HG03354 (cell line): ENCODE measurements around the gene DERL2.
A peak's percentile ranks its signal among the peaks of the same experiment; 100 is the strongest.

ENCODE experiments used
- ATAC-seq: cut with Tn5 transposase; IDR thresholded peaks from one replicate; pipeline ENCODE4 v1.9.1; 2021; ENCODE audit warnings: mild to moderate bottlenecking; ENCODE audit not compliant: unreplicated experiment, poor library complexity, severe bottlenecking

The DERL2 gene

DNA sequence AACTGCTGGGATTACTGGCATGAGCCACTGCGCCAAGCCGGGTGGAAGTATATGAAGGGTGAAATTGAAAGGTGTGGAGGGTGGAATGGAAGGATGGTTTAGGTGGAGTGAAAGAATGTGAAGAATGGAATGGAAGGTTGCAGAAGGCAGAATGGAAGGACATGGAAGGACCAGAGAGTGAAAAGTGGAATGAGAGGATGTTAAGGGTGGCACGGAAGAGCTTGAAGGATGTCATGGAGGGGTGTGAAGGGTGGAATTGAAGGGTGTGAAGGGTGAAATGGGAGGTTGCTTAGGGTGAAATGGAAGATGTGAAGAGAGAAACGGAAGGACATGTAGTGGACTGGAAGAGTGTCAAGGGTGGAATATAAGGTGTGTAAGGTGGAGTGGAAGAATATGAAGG, 16.6 kb upstream of the DERL2 start:
- no peak for ATAC-seq

DNA sequence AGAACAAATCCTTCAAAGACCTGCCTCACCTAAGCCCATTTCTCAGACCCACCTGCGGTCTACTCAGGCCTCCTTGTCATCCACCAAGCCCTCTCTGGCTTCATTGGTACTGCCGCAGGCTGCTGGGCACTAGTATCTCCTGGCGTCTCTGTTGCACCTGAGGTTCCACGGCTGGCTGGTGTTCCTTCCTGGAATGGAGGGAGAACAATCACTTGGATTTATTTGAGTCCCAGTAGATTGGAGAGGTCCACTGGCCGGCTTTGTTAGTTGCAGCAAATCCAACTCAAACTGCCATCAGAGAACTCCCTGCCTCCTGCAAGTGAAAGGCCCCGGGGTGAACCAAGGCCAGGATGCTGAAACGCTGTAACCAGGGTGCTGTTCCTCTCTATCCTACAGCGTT, 15.7 kb upstream of the DERL2 start:
- no peak for ATAC-seq

DNA sequence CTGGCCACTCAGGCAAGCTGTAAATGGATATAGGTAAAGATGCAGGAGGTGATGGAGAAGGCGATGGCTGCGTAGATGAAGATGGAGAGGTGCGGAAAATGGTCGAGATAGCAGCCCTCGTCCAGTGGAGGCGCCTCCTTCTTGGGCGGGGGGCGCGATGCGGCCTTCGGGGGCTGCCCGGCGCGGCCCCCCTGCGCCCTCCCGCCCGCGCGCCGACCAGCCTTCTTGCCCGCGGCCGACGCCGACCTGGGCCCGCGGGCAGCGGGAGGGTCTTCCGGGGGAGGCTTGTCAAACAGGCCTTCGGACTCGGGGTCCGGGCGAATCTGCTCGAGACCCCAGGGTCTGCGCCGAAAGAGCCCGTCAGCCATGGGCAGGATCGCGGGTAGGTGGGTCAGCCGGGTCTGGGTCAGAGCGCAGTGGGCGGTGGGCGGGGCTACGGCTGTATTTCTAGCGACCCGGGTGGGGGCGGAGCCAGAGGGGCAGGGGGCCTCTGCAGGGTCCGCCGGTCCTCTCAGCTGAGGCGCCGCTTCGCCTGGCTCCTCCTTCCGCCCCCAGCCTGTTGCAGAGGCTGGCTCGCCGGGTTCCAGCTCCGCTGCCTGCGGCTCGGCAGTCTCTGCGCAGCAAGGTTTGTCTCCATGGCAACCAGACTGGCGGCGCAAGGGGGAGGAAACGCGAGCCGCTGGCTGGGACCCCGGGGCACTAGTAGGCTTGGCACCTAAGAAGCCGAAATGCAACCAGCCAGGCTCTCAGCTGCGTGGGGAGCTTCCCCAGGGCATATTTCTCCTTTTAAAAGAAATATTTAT, 14.8 kb upstream of the DERL2 start:
- ATAC-seq, result peak; percentile 63

DNA sequence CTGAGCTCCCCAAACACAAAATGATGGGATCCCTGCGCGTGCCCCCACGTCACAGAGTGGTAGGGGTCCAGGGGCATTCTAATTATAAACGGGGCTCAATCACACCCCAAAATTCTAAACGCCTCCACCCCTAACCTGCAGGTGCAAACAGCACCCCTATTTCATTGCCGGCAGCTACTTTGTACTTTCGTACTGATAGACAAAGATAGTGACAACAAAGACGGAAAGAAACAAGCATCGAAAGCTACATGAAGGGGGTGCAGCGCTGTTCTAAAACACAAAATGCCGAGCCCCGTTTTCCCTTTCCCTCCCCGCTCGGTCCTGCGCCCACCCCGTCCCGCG, 14.2 kb upstream of the DERL2 start:
- no peak for ATAC-seq

DNA sequence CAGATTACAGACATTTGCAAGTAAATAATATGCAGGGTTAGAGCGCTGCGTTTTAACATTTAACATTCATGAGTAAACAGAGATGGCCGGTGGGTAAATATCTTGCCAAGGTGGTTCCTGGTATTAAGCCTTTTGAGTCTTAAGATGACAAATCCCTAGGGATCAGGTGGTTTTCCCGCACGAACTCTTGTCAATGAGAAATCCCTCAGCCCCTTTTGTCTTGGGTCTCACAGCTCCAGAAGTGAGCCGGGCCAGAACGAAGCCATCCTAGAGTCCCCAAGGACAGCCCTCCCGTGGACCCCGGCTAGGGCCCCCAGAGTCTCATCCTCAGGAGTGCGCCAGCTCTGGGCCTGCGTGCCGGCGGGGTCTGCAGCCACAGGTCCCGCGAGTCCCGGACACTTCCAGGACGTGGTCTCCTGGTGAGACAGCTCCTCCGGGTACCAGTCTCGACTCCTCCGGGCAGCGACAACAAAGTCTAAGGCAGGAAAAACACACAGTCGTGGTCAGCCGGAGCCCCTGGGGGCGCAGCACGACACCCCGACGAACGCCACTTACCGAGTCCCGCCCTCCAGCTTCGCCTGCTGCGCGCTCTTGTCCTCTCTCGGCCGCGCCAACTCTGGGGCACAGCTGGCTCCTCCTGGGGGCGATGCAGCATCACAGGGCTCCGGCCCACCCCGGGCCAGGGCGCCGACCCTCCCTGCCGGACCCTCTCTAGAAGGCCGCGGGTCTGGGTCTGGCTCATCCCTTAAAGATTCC, 13.7 kb upstream of the DERL2 start:
- no peak for ATAC-seq

DNA sequence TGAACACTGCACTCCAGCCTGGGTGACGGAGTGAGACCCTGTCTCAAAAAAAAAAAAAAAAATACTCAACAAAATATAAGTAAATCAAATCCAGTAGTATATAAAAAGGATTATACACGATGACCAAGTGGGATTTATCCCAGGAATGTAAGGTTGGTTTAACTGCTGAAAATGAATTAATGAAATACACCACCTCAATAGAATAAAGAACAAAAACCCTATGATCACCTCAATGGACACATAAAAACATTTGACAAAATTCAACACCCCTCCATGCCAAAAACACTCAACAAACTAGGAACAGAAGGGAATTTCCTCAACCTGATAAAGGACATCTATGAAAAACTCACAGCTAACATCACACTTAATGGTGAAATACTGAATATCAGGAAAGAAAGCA, 7.0 kb upstream of the DERL2 start:
- ATAC-seq, result no peak

DNA sequence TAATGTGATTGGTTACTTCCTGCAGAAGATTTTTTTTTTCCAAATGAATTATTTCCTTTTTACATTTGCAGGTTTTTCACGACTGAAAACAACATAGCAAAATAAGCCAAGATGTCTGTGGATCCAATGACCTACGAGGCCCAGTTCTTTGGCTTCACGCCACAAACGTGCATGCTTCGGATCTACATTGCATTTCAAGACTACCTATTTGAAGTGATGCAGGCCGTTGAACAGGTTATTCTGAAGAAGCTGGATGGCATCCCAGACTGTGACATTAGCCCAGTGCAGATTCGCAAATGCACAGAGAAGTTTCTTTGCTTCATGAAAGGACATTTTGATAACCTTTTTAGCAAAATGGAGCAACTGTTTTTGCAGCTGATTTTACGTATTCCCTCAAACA, 2.8 kb upstream of the DERL2 start:
- ATAC-seq, result no peak

DNA sequence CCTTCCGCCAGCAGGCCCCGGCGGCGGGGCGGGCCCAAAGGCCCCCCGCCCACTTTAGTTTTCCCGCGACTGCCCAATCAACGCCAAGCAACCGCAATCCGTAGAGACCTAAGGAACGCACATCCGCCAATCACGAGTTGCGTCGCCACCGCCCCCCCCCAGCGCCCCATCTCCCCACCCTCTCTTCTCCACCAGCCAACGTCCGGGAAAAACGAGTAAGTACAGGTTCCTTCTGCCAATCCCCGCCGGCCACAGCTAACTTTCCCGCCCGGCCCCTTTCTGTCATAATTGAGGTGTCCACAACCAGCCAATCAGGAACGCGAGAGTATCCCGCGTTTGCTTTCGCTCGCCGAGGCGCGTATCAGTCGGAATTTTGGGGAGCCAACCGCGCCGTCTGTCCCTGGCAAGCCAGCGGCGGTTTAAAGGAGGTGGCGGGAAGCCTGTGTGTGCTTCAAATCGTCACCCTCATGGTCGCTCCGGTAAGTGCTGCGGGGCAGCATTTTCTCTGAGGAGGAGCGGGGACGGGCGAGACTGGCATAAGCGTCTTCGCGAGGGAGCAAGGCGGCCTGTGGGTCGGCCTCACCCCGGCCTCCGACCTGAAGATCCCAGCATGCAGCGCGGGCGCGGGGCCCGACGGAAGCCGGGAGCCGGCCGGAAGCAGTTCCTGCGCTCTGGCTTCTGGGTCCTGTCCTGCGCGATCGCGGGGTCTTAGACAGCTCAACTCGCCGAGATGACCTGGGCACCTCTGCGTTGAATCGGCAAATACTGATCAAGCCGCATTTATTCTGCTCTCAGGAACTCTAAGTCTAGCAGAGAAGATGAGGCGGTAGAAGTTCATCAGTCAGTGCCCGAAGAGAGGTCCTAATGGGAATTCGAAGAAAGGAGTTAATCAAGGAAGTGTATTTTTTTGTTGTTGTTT, 487 bp upstream of the DERL2 start, which contains the start of gene MIS12:
Gene MIS12, plus strand, starts transcription at position 361 of the 919 bp plus-strand sequence. CDS start 2,297 bp downstream, outside the sequence.
- ATAC-seq, result peak; percentile 86

DNA sequence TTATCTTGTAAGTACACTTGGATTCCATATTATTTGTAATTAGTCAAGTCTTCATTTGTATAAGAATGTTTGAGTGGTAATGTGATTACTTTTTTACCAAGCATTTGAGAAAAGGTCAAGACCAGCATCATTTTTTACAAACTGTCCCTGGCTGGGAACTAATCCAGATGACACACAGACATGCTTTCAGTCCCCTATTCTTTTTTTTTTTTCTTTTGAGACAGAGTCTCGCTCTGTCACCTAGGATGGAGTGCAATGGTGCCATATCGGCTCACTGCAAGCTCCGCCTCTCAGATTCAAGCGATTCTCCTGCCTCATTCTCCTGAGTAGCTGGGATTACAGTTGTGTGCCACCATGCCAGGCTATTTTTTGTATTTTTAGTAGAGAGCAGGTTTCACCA, 4.5 kb downstream of the DERL2 start:
- no peak for ATAC-seq

DNA sequence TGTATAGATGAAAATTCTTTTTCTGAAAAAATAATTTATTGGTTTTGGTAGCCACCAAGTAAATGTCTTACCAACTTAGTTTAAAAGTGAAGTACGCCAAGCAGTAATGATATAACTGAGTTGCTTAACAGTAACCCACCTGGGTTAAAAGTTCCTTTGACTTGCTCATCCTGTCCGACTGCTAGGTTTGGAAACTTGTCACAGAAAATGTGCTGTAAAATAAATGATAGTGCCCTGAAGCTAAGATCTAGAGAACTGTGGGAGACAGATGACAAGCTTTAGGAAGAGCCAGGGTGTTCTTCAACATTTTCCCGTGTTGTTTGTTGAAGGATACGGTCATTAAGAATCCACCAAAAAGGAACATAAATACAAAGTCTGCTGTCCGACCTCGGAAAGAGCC, 5.0 kb downstream of the DERL2 start:
- ATAC-seq, result no peak

DNA sequence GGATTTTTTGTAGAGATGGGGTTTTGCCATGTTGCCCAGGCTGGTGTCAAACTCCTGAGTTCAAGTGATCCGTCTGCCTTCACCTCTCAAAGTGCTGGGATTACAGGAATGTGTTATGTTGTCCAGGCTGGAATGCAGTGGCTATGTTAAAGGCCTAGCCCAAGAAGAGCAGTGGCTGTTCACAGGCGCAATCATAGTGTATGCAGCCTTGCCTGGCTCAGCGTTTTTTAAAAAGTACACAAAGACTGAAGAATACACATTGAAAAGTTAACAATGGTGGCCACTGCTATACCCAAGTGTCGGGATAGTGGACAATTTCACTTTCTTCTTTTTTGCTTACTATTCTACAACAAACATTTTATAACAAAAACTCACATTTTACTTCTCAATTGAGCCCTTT, 7.0 kb downstream of the DERL2 start:
- ATAC-seq, result no peak

DNA sequence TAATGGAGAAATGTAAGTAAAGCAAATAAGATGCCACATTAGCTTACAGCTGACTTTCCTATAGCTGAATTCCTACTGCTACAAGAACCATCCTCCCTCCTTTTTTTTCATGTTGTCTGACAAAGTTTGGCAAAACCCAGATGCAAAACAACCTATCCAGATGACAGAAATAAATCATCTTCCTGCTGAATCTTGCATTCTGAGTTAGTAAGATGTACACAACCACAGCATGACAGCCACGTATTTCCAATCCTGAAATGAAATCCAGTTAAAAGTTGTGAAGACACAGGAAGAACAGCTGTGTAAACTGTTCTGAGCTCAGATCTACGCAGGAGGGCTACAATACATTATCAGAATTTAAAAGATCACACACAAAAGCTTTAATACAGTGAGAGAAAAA, 12.1 kb downstream of the DERL2 start:
- no peak for ATAC-seq

DNA sequence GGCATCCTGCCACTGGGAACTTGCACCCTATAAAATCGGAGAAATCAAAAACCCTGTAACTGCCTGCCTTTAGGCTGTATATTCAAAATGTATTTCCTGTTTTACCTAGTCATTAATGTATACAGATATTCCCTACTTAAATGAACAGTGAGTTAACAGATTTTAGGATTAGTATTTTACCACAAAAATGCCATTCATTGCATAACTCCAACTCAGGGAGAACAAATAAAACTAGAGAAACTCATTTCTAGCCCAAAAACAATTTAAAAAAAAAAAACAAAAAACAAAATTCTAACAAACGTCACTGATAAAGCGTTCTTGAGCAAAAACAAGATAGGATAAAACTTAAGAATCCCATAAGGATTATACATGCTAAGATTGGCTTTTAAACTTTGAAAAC, 13.5 kb downstream of the DERL2 start:
- no peak for ATAC-seq

DNA sequence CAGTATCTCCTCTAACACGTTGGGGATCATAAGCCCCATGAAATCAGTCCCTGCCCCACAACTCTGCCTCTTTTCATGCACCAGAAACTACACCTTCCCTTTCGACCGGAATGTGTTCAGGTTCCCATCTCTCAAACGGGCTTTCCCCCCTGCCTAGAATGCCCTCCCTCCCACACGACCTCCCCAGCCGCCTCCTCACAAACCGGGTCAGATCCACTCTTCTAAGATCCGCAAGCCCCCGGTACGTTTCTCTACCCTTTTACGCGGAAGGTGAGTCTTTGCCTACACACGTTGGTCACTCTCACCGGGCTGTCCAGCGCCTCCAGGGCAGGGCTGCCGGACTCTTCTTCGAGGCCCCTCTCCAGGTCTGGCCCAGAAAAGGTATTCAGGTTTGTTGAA, 17.9 kb downstream of the DERL2 start:
- peak; percentile 8 for ATAC-seq

DNA sequence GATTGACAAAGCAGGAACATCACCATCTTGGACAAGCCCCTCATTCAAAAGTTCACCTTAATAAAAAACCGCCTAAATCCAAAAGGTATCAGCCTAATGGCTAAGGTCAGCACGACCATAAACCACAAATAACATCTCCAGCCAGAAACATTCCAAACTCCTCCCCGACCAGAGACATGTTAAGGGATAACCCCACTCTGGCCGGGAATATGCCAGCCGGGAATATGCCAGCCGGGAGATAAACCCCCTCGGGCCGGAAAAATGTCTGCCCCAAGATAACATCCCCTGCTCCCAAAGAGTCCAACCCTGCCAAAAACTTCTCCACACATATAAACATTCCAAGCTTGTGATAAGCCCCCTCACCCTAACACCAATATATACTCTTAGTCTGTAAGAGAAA, 18.6 kb downstream of the DERL2 start:
- ATAC-seq, result no peak

DNA sequence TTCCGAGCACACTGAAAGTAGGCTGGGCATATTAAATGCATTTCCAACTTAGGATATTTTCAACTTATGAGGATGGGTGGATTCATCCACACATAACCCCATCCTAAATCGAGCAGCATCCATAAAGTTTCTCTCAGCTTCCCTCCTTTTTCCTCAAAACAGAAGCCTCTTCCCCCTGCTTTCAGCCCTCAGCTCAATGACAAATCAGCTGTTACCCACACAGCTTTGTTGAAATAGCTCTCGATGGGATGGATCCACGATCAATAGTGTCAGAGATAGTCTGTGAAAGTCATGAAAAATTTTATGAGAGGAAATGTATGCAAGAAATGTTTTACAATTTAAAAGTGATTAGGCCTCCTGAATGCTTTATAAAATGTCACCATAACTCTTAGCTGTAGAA, 19.7 kb downstream of the DERL2 start:
- no peak for ATAC-seq

DNA sequence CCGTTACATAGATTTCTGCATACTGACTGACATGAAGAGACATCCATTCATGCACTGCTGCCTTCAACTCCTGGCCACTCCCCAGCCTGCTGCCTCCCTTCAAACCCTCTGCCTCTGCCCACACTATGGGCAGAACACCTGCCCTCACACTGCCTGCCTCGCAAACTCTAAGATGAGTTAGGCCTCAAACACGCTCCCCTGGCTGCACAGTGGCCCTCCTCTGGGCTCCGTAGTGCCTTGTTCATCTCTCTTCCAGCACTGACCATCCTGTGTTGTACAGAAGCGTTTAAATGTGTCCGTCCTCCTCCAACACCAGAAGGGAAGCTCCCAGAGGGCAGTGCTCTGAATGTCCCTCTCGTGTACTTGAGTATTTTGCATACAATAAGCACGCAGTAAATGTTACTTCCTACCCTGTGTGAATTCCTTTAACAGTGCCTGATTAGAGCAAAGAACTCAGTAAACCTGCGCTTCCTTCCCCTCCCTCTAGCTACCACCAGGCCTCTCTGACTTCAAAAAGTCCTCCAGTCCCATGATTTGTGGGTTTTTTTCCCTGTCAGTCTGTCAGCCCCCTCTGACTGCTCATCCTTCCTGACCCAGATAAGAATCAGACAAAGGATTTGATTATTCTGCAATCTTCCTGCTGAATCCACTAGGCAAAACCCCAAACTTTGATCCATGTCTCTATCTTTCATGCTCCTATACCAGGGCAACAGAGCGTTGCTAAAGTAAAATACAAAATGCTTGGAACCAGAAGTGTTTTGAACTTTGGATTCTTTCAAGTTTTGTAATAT, 21.1 kb downstream of the DERL2 start:
- ATAC-seq, result no peak

DNA sequence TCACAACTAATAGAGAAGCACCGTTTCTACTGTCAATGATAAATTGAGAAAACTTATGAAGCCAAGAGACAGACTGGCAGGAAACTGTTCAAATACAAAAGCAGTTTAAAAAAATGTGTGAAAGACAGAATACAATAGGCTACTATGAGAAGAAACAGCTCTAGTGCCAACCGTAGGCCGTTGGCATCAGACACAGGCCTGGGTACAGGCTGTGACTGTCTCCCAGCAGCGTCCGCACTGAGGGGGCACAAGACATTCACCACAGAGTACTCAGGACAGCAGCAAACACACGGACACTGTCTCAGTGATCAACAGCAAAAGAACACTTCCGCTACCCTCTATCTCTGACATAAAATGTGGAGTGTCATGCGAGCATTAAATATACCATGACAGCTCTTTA, 39.2 kb downstream of the DERL2 start:
- ATAC-seq, result no peak

DNA sequence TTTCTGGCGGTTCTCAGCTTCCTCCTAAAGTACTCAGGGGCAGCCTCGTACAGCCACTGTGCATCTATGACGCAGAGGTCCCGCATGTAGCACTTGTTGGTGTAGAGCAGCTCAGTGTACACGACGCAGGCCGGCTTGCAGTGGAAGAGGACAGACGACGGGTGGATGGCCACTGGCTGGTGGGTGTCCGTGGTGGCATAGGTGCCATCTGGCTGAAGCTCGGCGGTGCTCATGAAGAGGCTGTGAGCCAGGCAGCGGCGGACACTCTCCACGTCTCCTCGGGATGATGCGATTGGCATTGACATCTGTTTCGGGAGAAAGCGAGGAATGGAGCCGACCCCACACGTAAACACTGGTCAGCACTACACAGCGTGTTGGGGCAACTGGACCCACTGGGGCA, 41.8 kb downstream of the DERL2 start:
- ATAC-seq, result no peak

DNA sequence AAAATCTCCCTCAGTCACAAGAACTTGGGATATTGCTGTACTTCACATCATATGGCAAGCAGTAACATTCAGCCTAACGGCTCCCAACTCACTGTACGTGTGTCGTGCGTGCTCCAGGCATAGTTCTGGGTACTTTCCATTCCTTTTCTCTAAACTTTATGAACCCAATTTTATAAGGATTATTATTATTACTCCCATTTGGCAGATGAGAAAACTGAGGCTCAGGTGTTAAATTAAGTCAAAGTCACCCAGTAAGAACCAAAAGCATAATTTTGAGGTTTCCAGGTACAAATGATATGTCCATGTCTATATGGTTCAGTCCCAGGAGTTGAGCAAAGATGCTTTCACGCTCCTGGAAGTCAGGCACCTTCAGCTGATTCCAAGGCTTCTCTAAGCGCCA, 42.2 kb downstream of the DERL2 start:
- ATAC-seq, result no peak
